ENCODE results near the gene MAVS.

The MAVS gene

GRCh38 chr20:3916364-3916763 lies 69.7 kb downstream of the MAVS start:
- DNase-seq, result no peak

DNA sequence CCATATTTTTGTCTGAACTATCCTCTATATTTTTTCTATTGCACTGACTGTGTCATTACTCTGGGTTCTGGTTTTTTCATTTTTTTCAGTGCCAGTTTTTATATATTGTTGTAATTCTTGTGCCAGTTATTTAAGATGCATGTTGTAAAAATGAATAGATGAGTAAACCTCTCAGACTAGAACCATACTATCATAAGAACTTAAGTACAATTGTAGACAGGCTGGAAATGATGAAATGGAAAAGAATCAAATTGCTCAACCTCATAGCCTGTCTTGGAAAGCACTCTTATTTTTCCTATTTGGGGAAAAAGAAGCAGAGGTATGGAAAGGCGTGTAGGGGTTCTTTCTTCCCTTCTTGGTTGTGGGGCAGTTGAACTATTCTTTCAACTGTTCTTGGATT lies 72.7 kb downstream of the MAVS start:
- no peak for DNase-seq

- no peak for DNase-seq
Observed at GRCh38 chr20:3922223-3922982, 75.8 kb downstream of the MAVS start.

GRCh38 chr20:3922983-3923339 lies 76.3 kb downstream of the MAVS start:
- DNase-seq, result no peak

DNA sequence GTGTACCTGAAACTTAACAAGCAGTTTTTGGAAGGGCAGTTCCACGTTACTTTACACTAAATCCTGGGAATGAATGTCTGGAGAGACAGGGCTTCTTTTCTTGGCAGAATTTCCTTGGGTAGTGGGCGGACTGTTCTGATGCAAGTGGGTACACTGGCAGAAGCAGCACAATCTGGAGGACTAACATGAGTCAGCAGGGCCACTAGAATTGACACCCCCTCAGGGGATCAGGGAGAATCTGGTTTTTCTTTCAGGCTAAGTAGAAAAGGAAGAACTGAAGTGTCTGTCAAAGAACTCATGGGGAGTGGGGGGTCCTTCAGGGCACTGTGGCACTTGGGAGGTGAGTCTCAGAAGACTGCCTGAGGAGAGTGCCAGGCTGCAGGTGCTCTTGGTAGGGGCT lies 77.2 kb downstream of the MAVS start:
- no peak for DNase-seq

DNA sequence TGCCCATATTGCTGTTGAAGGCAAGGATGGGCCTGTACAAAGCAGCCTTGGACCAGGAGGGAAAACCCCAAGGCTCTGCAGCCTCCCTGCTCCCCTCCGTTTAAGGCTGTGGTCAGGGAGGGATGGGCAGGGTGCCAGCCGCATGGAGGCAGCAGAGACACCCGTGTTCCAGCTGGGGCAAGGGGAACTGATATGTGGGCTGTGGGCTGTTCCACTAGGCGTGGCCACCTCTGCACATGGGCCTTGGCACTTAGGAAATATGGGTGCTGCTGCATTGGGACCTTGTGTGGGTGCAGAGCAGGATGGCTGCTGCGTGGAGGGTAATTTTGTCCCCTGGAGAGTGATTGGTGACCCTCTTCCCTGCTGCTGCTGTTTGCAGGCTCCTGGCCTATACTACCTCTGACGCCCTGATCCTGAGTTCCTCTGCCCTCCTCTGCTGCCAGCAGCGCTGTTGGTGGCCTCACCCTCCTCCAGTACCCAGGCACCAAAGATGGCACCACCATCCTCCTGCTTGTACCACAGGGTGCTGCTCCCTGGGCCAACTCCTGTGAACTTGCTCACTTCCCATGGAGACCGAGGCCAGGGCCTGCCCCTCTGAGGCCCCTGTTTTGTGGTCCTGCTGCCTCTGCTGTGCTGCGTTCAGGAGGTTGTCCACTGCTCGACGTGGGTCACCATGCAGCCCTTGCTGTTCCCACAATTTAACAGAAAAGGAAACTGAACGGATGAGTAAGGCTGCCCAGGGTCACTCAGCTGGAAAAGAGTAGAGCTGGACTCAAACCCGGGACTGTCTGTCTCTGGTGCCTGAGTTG lies 77.9 kb downstream of the MAVS start:
- DNase-seq, result no peak

- DNase-seq, result no peak
Observed at GRCh38 chr20:3925113-3925695, 78.6 kb downstream of the MAVS start.
